Endothelial cell of umbilical vein (primary cell): ENCODE results near the gene RPS25. TPM values are rescaled to one million over a fixed set of nuclear protein-coding genes. Genes with fewer than 3 reads are reported as not detected.
"Not testable (repeated sequence)": the region's sequence is repeated elsewhere in the genome, so short reads cannot be mapped to it uniquely, and the experiment has no call there.

Source experiments
- BruUV-seq: library from RNA; stranded (reverse); fragments of 400-500 nt; replicated peaks from 2 replicates; lab custom pipeline; 2021; lab: Mats Ljungman, UMichigan
- CTCF ChIA-PET: fragments of 300-600, 350-600 bp; sonication (Branson Sonifier 250); formaldehyde crosslinking; loops from one replicate; lab custom pipeline; 2021; ENCODE audit warnings: antibody characterized with exemption, inconsistent platforms; lab: Charles Lee
- POLR2A ChIA-PET: fragments of 300-600, 350-600 bp; sonication (Branson Sonifier 250); formaldehyde crosslinking; loops from one replicate; lab custom pipeline; 2021; ENCODE audit warnings: antibody characterized with exemption, inconsistent platforms; lab: Charles Lee
- DNase-seq: peaks from one replicate; pipeline ENCODE4 v3.0.0-alpha.2; 2011; ENCODE audit warnings: low read depth, low spot score
- FAIRE-seq: peaks from 2 replicates; lab custom pipeline; 2011; peaks lifted over from hg19 to GRCh38; lab: Jason Lieb, UNC
- H2AFZ ChIP-seq: 2 replicates; pipeline ENCODE4 v1.6.0; 2012; ENCODE audit warnings: low read depth, low read length, control low read depth, inconsistent platforms
- H3K27ac ChIP-seq: 2 replicates; pipeline ENCODE4 v1.5.1; 2011; ENCODE audit warnings: low read depth, mild to moderate bottlenecking, control low read depth, low read length, moderate library complexity; ENCODE audit not compliant: insufficient read depth
- H3K27me3 ChIP-seq, 2 experiments: 2 replicates each; pipeline versions ENCODE4 v1.6.0 to v1.6.1; 2011; ENCODE audit warnings: low read length in 2 of 2, mixed read lengths in 1 of 2; ENCODE audit not compliant: control insufficient read depth in 2 of 2, insufficient read depth in 2 of 2
- H3K36me3 ChIP-seq, 2 experiments: 2 replicates in 1 of 2; 3 replicates in 1 of 2; pipeline ENCODE4 v1.5.1; 2011; ENCODE audit warnings: low read length in 2 of 2, mild to moderate bottlenecking in 1 of 2, moderate library complexity in 1 of 2; ENCODE audit not compliant: control insufficient read depth in 2 of 2, insufficient read depth in 2 of 2; ENCODE audit errors: extremely low read depth in 1 of 2
- H3K4me1 ChIP-seq: 3 replicates; pipeline ENCODE4 v1.5.1; 2011; ENCODE audit warnings: mild to moderate bottlenecking, low read length; ENCODE audit not compliant: control insufficient read depth, insufficient read depth; ENCODE audit errors: extremely low read depth
- H3K4me2 ChIP-seq: 2 replicates; pipeline ENCODE4 v1.6.1; 2011; ENCODE audit warnings: low read length, control low read depth, mixed read lengths; ENCODE audit not compliant: insufficient read depth
- H3K4me3 ChIP-seq, 3 experiments: fragments of 200-600 bp in 1 of 3; sonication (generic), shearing (Covaris generic) in 1 of 3; replicated peaks in 1 of 3; 2 replicates each; pipeline ENCODE4 v1.5.1; 2011 to 2016; ENCODE audit warnings: control low read depth in 3 of 3, low read length in 3 of 3, mild to moderate bottlenecking in 2 of 3, inconsistent platforms in 1 of 3, low read depth in 1 of 3, moderate library complexity in 1 of 3; ENCODE audit not compliant: insufficient read depth in 1 of 3
- H3K79me2 ChIP-seq: 2 replicates; pipeline ENCODE4 v1.6.0; 2012; ENCODE audit warnings: low read length, inconsistent platforms; ENCODE audit not compliant: control insufficient read depth, insufficient read depth
- H3K9ac ChIP-seq: replicated peaks from 2 replicates; pipeline ENCODE3; 2011; ENCODE audit warnings: low read length, control low read depth; ENCODE audit not compliant: insufficient read depth; ENCODE audit errors: extremely low read depth
- H3K9me1 ChIP-seq: replicated peaks from 3 replicates; pipeline ENCODE4 v1.6.0; 2011; ENCODE audit warnings: mild to moderate bottlenecking, low read length; ENCODE audit not compliant: control insufficient read depth, insufficient read depth; ENCODE audit errors: extremely low read depth
- H3K9me3 ChIP-seq: replicated peaks from 2 replicates; pipeline ENCODE4 v1.5.1; 2012; ENCODE audit warnings: low read length, inconsistent platforms; ENCODE audit not compliant: control insufficient read depth, insufficient read depth
- H4K20me1 ChIP-seq: replicated peaks from 2 replicates; pipeline ENCODE3; 2011; ENCODE audit warnings: mild to moderate bottlenecking, low read length; ENCODE audit not compliant: control insufficient read depth, insufficient read depth; ENCODE audit errors: extremely low read depth
- CTCF ChIP-seq, 2 donors: IDR thresholded peaks; 1 replicate in 1 of 2; 2 replicates in 1 of 2; pipeline ENCODE4 v1.5.1; 2011; ENCODE audit warnings: low read length in 2 of 2, mild to moderate bottlenecking in 2 of 2, moderate library complexity in 2 of 2, control low read depth in 1 of 2, inconsistent platforms in 1 of 2, low read depth in 1 of 2; ENCODE audit not compliant: insufficient read depth in 1 of 2; ENCODE audit errors: extremely low read depth in 1 of 2
- EZH2 ChIP-seq: IDR thresholded peaks from 2 replicates; pipeline ENCODE4 v1.6.1; 2012; ENCODE audit warnings: borderline replicate concordance, low read depth, mild to moderate bottlenecking, moderate library complexity, low read length, inconsistent platforms; ENCODE audit not compliant: severe bottlenecking
- FOS ChIP-seq: IDR thresholded peaks from 2 replicates; pipeline ENCODE4 v1.6.1; 2011; ENCODE audit warnings: mild to moderate bottlenecking, low read length, moderate library complexity, borderline replicate concordance; ENCODE audit not compliant: insufficient read depth
- GATA2 ChIP-seq: IDR thresholded peaks from 2 replicates; pipeline ENCODE4 v1.7.0; 2011; ENCODE audit warnings: low read depth, mild to moderate bottlenecking, moderate library complexity, mixed read lengths, low read length; ENCODE audit not compliant: insufficient read length, insufficient read depth
- JUN ChIP-seq: IDR thresholded peaks from 2 replicates; pipeline ENCODE4 v1.6.1; 2011; ENCODE audit warnings: borderline replicate concordance, low read depth; ENCODE audit not compliant: insufficient read length, insufficient read depth
- MAX ChIP-seq: IDR thresholded peaks from 2 replicates; pipeline ENCODE4 v1.6.1; 2011; ENCODE audit not compliant: insufficient read depth, insufficient read length
- MYC ChIP-seq: IDR thresholded peaks from one replicate; pipeline ENCODE4 v1.6.1; 2011; ENCODE audit warnings: mild to moderate bottlenecking, low read depth, low read length
- POLR2A ChIP-seq: IDR thresholded peaks from 2 replicates; pipeline ENCODE4 v1.6.1; 2012; ENCODE audit warnings: low read depth, mild to moderate bottlenecking, control low read depth, low read length
- POLR2AphosphoS5 ChIP-seq: IDR thresholded peaks from 2 replicates; pipeline ENCODE4 v1.6.1; 2012; ENCODE audit warnings: low read depth, mild to moderate bottlenecking, control low read depth, low read length, moderate library complexity; ENCODE audit not compliant: insufficient read depth
- dilution Hi-C: fragments of 300-500 bp; cut with MboI; formaldehyde crosslinking; loops from one replicate; pipeline ENCODE4 v1.15.0; 2019; ENCODE audit warnings: low sequenced_read_pairs; ENCODE audit not compliant: extremely low pct_ligation_motif_present
- intact Hi-C: fragments of 100-400 bp; cut with micrococcal nuclease; formaldehyde crosslinking; loops from one replicate; pipeline ENCODE4 v1.10.0; 2022
- polyA plus RNA-seq, 4 experiments: library from polyadenylated mRNA; depleted of rRNA in 3 of 4; stranded (reverse) in 3 of 4; unstranded in 1 of 4; fragments of >200 nt; gene quantifications; 2 replicates each; pipeline versions ENCODE4 v1.2.1 to v1.2.3, GENCODE V29; 2011 to 2012; ENCODE audit warnings: missing spikeins in 1 of 4
- total RNA-seq: library from RNA; stranded (reverse); gene quantifications from 2 replicates; pipeline ENCODE4 v1.2.3, GENCODE V29; 2021

Gene RPS25
- total and polyA plus RNA-seq, 2 donors (not counting 3 experiments of a cell fraction or from before 2014, with no cell fraction given) = 887 to 992 TPM

DNA sequence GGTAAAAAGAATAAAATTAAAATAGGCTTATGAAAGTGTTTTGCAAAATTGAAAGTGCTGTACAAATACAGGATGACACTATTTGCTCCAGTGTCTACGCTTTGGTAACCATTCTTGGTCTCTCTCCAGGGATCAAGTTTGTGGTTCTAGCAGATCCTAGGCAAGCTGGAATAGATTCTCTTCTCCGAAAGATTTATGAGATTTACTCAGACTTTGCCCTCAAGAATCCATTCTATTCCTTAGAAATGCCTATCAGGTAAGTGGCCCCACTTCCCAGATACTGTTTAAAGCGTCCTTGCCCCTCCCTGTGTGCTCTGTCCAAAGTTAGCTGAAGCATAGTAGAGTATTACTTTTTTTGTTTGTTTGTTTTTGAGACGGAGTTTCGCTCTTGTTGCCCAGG is 3.5 kb upstream of the RPS25 start:
- Histone ChIP-seq H3K27ac (no peak overlapping the region), H3K4me2 (no peak overlapping the region), H3K9me1 (no peaks in the 10 kb centered on the region), H3K4me3 (no peak overlapping the region), H3K4me1 (peaks cover 27% of the 10 kb centered on the region), H3K9me3 (no peaks in the 10 kb centered on the region), H3K36me3 (peaks cover 6 to 18% of the 10 kb centered on the region in 2 experiments), H4K20me1 (no peaks in the 10 kb centered on the region), H2AFZ (no peak overlapping the region), H3K9ac (no peak overlapping the region), H3K27me3 (no peaks in the 10 kb centered on the region), H3K79me2 (peaks cover 31% of the 10 kb centered on the region)
- no TSS peak for BruUV-seq
- CTCF ChIA-PET = no interaction called here
- dilution Hi-C loops = no loop called here
- DNase-seq (no peak), FAIRE-seq (no peak)
- TF ChIP-seq JUN = no peak
- POLR2A ChIA-PET = no interaction called here
- intact Hi-C loops = no loop called here

- Histone ChIP-seq H3K9me3 (no peaks in the 10 kb centered on the region), H3K27me3 (no peaks in the 10 kb centered on the region), H3K4me3 (peak overlapping the region in 1 of 3 experiments; percentile 98), H3K9me1 (no peaks in the 10 kb centered on the region), H3K27ac (no peak overlapping the region), H3K4me2 (peak overlapping the region; percentile 81), H3K4me1 (peaks cover 30% of the 10 kb centered on the region), H3K9ac (no peak overlapping the region), H3K36me3 (peaks cover 16 to 23% of the 10 kb centered on the region in 2 experiments), H3K79me2 (peaks cover 44% of the 10 kb centered on the region), H2AFZ (no peak overlapping the region), H4K20me1 (no peaks in the 10 kb centered on the region)
- intact Hi-C loops = loop anchor here (2.0 to 5.0 kb wide), 2 partner anchors 75 to 93 kb away; partner anchors contain the start of gene BCL9L
- DNase-seq = no peak
- TF ChIP-seq EZH2 (no peak), FOS (no peak), GATA2 (no peak), CTCF (IDR thresholded peaks at IDR 0.05; ENCODE audit: extremely low read depth in 1 of 2, insufficient read depth in 1 of 2, low read depth in 1 of 2, low read length in 2 of 2) (no peak), MAX (no peak), POLR2A (no peak), POLR2AphosphoS5 (no peak), MYC (no peak), JUN (no peak)
- ChIA-PET POLR2A (no interaction called here), CTCF (interaction anchor here (1.0 to 3.1 kb wide), 3 partner anchors 9 to 330 kb away, joined by 3 to 11 read pairs (median 4); partner anchors contain the start of gene SLC37A4)
- dilution Hi-C loops = no loop called here
- no TSS peak for BruUV-seq
- FAIRE-seq = no peak
Measured at GRCh38 chr11:119019996-119020395, 1.9 kb upstream of the RPS25 start.

GRCh38 chr11:119017377-119017776 is 766 bp downstream of the RPS25 start:
- FAIRE-seq, H3K9me3 ChIP-seq, H4K20me1 ChIP-seq, H2AFZ ChIP-seq, dilution Hi-C loops, BruUV-seq, H3K27me3 ChIP-seq, POLR2A ChIA-PET, CTCF ChIA-PET, H3K9me1 ChIP-seq, DNase-seq: not testable (repeated sequence)
- peaks cover 18% of the 10 kb centered on the region for H3K4me1 ChIP-seq
- H3K4me3 ChIP-seq = peak overlapping the region; percentile 79 to 98 (median 95)
- H3K79me2 ChIP-seq = peaks cover 44% of the 10 kb centered on the region
- intact Hi-C loops = loop anchor here (5.0 kb wide), 1 partner anchor 90 kb away; the partner anchor contains the start of gene BCL9L
- H3K4me2 ChIP-seq = peak overlapping the region; percentile 79
- H3K9ac ChIP-seq = peak overlapping the region; percentile 85
- peak overlapping the region; percentile 60 for H3K27ac ChIP-seq
- peaks cover 21% of the 10 kb centered on the region in 2 experiments for H3K36me3 ChIP-seq
